ENCODE data around the gene COLEC12. TPM values are rescaled to one million over a fixed set of nuclear protein-coding genes. Genes with fewer than 3 reads are reported as not detected.

Gene COLEC12
- total RNA-seq, 4 donors from 2014 or later = 20.2 to 81.3 (median 29.1) TPM

- H3K27me3 ChIP-seq = no peaks in the 10 kb centered on the region
- H3K9me3 ChIP-seq = peaks cover 0 to 14% of the 10 kb centered on the region in 2 donors
- H3K4me1 ChIP-seq = no peaks in the 10 kb centered on the region
- no peak overlapping the region for H3K27ac ChIP-seq
- no peaks in the 10 kb centered on the region for H3K36me3 ChIP-seq
- no peak for TF ChIP-seq CTCF (IDR thresholded peaks at IDR 0.05)
- no peak for TF ChIP-seq POLR2A (IDR thresholded peaks at IDR 0.05)
- intact Hi-C loops (cut with DNase I; ENCODE audit: low total_unique reads) = no loop called here
- no peak overlapping the region for H3K4me3 ChIP-seq
- no peak for DNase-seq
Observed at GRCh38 chr18:453400-453799, 47.1 kb downstream of the COLEC12 start.

GRCh38 chr18:452816-453215, 47.7 kb downstream of the COLEC12 start:
- H3K4me3 ChIP-seq = no peak overlapping the region
- TF ChIP-seq CTCF (IDR thresholded peaks at IDR 0.05) (no peak), POLR2A (IDR thresholded peaks at IDR 0.05) (no peak)
- H3K27me3 ChIP-seq = no peaks in the 10 kb centered on the region
- intact Hi-C loops (cut with DNase I; ENCODE audit: low total_unique reads) = no loop called here
- DNase-seq = no peak
- H3K36me3 ChIP-seq = no peaks in the 10 kb centered on the region
- H3K27ac ChIP-seq = no peak overlapping the region
- H3K9me3 ChIP-seq = peaks cover 0 to 14% of the 10 kb centered on the region in 2 donors
- H3K4me1 ChIP-seq = no peaks in the 10 kb centered on the region

DNA sequence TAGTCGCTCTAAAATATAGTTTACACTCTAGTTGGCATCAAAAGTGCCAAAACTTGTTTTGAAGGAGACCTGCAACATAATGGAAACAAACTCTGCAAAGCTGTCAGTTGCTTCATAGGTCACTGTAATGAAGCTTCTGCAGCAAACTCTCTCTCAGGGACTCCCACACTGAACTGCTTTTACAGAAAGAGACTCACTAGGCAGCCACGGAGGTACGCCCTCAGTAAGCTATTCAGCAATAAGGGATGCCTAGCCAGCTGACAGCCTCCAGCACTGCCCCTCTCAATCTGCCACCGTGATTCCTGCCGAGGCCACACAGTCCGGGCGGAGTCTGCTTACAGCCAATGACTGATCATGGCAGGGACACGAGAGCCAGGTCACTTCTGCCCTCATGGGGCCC, 51.1 kb downstream of the COLEC12 start:
- Histone ChIP-seq H3K27me3 (no peaks in the 10 kb centered on the region), H3K4me3 (no peak overlapping the region), H3K27ac (peak overlapping the region; percentile 49 to 70), H3K36me3 (no peaks in the 10 kb centered on the region), H3K4me1 (no peaks in the 10 kb centered on the region), H3K9me3 (peaks cover 0 to 14% of the 10 kb centered on the region in 2 donors)
- peak in 1 of 2 donors; percentile 43 for DNase-seq
- no peak for TF ChIP-seq POLR2A (IDR thresholded peaks at IDR 0.05)
- no peak for TF ChIP-seq CTCF (IDR thresholded peaks at IDR 0.05)
- intact Hi-C loops (cut with DNase I; ENCODE audit: low total_unique reads) = no loop called here

GRCh38 chr18:448116-448790, 52.2 kb downstream of the COLEC12 start:
- DNase-seq = no peak
- H3K4me3 ChIP-seq = no peak overlapping the region
- H3K36me3 ChIP-seq = no peaks in the 10 kb centered on the region
- H3K4me1 ChIP-seq = no peaks in the 10 kb centered on the region
- TF ChIP-seq CTCF (IDR thresholded peaks at IDR 0.05) (no peak), POLR2A (IDR thresholded peaks at IDR 0.05) (no peak)
- peaks cover 0 to 14% of the 10 kb centered on the region in 2 donors for H3K9me3 ChIP-seq
- H3K27ac ChIP-seq = peak overlapping the region; percentile 23 to 49
- intact Hi-C loops (cut with DNase I; ENCODE audit: low total_unique reads) = no loop called here
- H3K27me3 ChIP-seq = no peaks in the 10 kb centered on the region

DNA sequence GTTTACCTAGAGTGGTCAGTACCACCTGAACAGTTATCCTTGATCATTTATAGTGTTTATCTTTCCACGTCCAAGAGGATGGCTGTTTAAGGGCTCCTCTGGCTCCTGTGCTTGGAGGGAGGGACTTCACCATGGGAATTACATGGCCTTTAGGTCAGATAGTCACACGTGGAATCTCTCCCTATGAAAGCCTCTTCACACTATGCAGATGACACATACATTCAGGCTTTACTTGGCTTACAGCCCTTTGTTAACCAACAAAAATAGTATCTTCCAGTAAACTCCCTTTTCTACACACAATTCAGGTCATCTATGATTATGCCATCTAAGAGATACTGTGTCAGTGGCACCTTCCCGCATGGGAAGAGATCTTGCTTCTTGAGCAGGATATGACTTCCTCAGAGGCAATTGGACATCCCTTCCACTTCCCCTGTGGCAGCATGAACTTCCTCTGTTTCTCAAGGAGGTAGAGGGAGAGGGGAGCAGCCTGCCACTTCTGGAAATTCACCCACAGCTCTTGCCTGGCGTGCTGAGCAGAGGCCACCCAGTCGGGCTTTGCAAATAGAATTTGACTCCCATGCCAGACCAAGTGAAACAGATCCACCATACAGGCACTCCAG, 53.5 kb downstream of the COLEC12 start:
- Histone ChIP-seq H3K4me1 (no peaks in the 10 kb centered on the region), H3K9me3 (peaks cover 0 to 11% of the 10 kb centered on the region in 2 donors), H3K36me3 (no peaks in the 10 kb centered on the region), H3K27me3 (no peaks in the 10 kb centered on the region), H3K4me3 (no peak overlapping the region), H3K27ac (no peak overlapping the region)
- TF ChIP-seq CTCF (IDR thresholded peaks at IDR 0.05) (no peak), POLR2A (IDR thresholded peaks at IDR 0.05) (no peak)
- intact Hi-C loops (cut with DNase I; ENCODE audit: low total_unique reads) = no loop called here
- DNase-seq = no peak
